ENCODE results near the gene ADISSP. TPM values are rescaled to one million over a fixed set of nuclear protein-coding genes. Genes with fewer than 3 reads are reported as not detected.
A peak's percentile ranks its signal among the peaks of the same experiment; 100 is the strongest.

Gene ADISSP
- total and polyA plus RNA-seq, 9 of the 15 experiments (the other 6 are each of a cell fraction or from before 2014, with no cell fraction given) = 1.4 to 70.6 (median 23.4) TPM

DNA sequence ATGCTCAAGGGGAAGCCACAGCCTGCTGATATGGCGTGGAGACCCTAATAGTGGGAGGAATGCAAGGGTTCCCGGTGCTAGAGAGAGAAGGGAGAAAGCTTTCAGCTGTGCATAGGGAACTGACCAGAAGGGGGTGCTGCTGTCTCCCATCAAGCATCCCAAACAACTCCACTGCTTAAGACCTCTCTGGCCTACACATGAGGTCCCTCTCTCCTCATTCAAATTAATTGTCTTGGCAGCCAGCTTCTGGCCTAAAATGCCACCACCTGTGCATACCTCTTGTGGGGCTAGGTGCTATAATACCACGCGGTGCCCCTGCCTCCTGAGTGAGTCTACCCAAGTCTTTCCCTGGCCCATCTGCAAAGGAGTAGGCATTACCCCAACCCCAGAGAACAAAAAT, 14.5 kb downstream of the ADISSP start:
- H3K9me1 ChIP-seq (ENCODE audit: control insufficient read depth, insufficient read depth, low read length) = peaks cover 2% of the 10 kb centered on the region
- H3K27ac ChIP-seq (ENCODE audit: extremely low read depth, low read depth, low read length) = no peak overlapping the region
- no peaks in the 10 kb centered on the region for H3K9me3 ChIP-seq (replicated peaks; ENCODE audit: control insufficient read depth, insufficient read depth, low read depth, low read length)
- intact Hi-C loops (cut with micrococcal nuclease) = loop anchor here (1.0 kb wide), 1 partner anchor 28 kb away; the partner anchor contains the start of gene SPEF1
- ChIA-PET CTCF (ENCODE audit: low intra/inter-chr PET ratio) (interaction anchor here (0.8 kb wide), 1 partner anchor 34 kb away, joined by 7 read pairs; no protein-coding TSS in a partner anchor), POLR2A (interaction anchor here (0.7 kb wide), 1 partner anchor 1218 kb away, joined by 3 read pairs; no protein-coding TSS in a partner anchor)
- DNase-seq (ENCODE audit: extremely low read depth in 1 of 4, low spot score in 3 of 4) (peak; percentile 46 to 63 (median 48)), ATAC-seq (peak; percentile 85), FAIRE-seq (peak; percentile 26)
- in situ Hi-C loops (cut with MboI) = no loop called here
- H3K4me1 ChIP-seq (replicated peaks in 1 of 2; ENCODE audit: control insufficient read depth in 2 of 2, insufficient read depth in 2 of 2, low read length in 2 of 2) = peaks cover 0 to 22% of the 10 kb centered on the region in 2 experiments; a peak in 2 of 5 replicates
- no peak overlapping the region for H3K4me3 ChIP-seq
- no peaks in the 10 kb centered on the region for H3K79me2 ChIP-seq (ENCODE audit: control insufficient read depth, insufficient read depth, low read length)
- H3K27me3 ChIP-seq (ENCODE audit: control insufficient read depth in 2 of 2, insufficient read depth in 2 of 2, low read length in 2 of 2) = no peaks in the 10 kb centered on the region
- no peak overlapping the region for H3K9ac ChIP-seq (ENCODE audit: insufficient read depth in 1 of 2, low read depth in 2 of 2, low read length in 2 of 2)
- no peak overlapping the region for H3K4me2 ChIP-seq (ENCODE audit: insufficient read depth, low read length)
- BruUV-seq (replicated peaks) = no TSS peak
- peaks cover 40% of the 10 kb centered on the region; the same call in 2 of the 3 replicates for H3K36me3 ChIP-seq (ENCODE audit: control insufficient read depth, insufficient read depth, low read length)
- WGBS (ENCODE audit: insufficient coverage, low coverage, missing lambda C conversion rate) = 58% methylated on average over 4 of the region's 4 CpGs
- H2AFZ ChIP-seq (ENCODE audit: low read depth, low read length) = no peak overlapping the region
- H4K20me1 ChIP-seq (replicated peaks; ENCODE audit: control insufficient read depth, insufficient read depth, low read length) = no peaks in the 10 kb centered on the region
- peak; percentile 28 to 57; a peak in 3 of 4 replicates for TF ChIP-seq RAD21 (CRISPR knock-in tag; conservative IDR thresholded peaks at IDR 0.05 in 1 of 2, IDR thresholded peaks at IDR 0.05 in 1 of 2)
- TF ChIP-seq, protein P1, sequence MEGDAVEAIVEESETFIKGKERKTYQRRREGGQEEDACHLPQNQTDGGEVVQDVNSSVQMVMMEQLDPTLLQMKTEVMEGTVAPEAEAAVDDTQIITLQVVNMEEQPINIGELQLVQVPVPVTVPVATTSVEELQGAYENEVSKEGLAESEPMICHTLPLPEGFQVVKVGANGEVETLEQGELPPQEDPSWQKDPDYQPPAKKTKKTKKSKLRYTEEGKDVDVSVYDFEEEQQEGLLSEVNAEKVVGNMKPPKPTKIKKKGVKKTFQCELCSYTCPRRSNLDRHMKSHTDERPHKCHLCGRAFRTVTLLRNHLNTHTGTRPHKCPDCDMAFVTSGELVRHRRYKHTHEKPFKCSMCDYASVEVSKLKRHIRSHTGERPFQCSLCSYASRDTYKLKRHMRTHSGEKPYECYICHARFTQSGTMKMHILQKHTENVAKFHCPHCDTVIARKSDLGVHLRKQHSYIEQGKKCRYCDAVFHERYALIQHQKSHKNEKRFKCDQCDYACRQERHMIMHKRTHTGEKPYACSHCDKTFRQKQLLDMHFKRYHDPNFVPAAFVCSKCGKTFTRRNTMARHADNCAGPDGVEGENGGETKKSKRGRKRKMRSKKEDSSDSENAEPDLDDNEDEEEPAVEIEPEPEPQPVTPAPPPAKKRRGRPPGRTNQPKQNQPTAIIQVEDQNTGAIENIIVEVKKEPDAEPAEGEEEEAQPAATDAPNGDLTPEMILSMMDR (IDR thresholded peaks at IDR 0.05 in 2 of 3, conservative IDR thresholded peaks at IDR 0.05 in 1 of 3; ENCODE audit: insufficient read depth in 2 of 3, low read depth in 1 of 3, low read length in 3 of 3) = peak; percentile 55 to 71 (median 71)
- no peak for TF ChIP-seq FOXM1 (IDR thresholded peaks at IDR 0.05; ENCODE audit: low read depth)
- no peak for TF ChIP-seq FOXM1 (CRISPR knock-in tag; IDR thresholded peaks at IDR 0.05; ENCODE audit: low read depth)
- TF ChIP-seq, protein P2, sequence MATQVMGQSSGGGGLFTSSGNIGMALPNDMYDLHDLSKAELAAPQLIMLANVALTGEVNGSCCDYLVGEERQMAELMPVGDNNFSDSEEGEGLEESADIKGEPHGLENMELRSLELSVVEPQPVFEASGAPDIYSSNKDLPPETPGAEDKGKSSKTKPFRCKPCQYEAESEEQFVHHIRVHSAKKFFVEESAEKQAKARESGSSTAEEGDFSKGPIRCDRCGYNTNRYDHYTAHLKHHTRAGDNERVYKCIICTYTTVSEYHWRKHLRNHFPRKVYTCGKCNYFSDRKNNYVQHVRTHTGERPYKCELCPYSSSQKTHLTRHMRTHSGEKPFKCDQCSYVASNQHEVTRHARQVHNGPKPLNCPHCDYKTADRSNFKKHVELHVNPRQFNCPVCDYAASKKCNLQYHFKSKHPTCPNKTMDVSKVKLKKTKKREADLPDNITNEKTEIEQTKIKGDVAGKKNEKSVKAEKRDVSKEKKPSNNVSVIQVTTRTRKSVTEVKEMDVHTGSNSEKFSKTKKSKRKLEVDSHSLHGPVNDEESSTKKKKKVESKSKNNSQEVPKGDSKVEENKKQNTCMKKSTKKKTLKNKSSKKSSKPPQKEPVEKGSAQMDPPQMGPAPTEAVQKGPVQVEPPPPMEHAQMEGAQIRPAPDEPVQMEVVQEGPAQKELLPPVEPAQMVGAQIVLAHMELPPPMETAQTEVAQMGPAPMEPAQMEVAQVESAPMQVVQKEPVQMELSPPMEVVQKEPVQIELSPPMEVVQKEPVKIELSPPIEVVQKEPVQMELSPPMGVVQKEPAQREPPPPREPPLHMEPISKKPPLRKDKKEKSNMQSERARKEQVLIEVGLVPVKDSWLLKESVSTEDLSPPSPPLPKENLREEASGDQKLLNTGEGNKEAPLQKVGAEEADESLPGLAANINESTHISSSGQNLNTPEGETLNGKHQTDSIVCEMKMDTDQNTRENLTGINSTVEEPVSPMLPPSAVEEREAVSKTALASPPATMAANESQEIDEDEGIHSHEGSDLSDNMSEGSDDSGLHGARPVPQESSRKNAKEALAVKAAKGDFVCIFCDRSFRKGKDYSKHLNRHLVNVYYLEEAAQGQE (IDR thresholded peaks at IDR 0.05; ENCODE audit: borderline replicate concordance) = 0 out of 2 replicates have a peak, but pooled peaks have one; percentile 23
- TF ChIP-seq, protein P2 (CRISPR knock-in tag; IDR thresholded peaks at IDR 0.05; ENCODE audit: low read depth) = no peak
- TF ChIP-seq KLF6 (CRISPR knock-in tag; IDR thresholded peaks at IDR 0.05; ENCODE audit: borderline replicate concordance) = no peak
- peak; percentile 45; the same call in 1 of the 2 replicates for TF ChIP-seq STAG1 (CRISPR knock-in tag; IDR thresholded peaks at IDR 0.05; ENCODE audit: borderline replicate concordance)
- peak; percentile 33; the same call in 1 of the 2 replicates for TF ChIP-seq TFAP4 (CRISPR knock-in tag; IDR thresholded peaks at IDR 0.05; ENCODE audit: borderline replicate concordance)
- TF ChIP-seq SMC3 (conservative IDR thresholded peaks at IDR 0.05; ENCODE audit: insufficient read depth, low read depth, low read length) = 0 out of 2 replicates have a peak, but pooled peaks have one; percentile 14

All from K562 (cell line).